GM12801 (cell line): Measurements from ENCODE around the gene TFAP2C.

ENCODE experiments used
- TF ChIP-seq, protein P1 (sequence below): IDR thresholded peaks from one replicate; pipeline ENCODE4 v1.5.1; 2011; ENCODE audit warnings: control low read depth; ENCODE audit not compliant: insufficient read length; ENCODE audit errors: extremely low read depth

TFAP2C gene

DNA sequence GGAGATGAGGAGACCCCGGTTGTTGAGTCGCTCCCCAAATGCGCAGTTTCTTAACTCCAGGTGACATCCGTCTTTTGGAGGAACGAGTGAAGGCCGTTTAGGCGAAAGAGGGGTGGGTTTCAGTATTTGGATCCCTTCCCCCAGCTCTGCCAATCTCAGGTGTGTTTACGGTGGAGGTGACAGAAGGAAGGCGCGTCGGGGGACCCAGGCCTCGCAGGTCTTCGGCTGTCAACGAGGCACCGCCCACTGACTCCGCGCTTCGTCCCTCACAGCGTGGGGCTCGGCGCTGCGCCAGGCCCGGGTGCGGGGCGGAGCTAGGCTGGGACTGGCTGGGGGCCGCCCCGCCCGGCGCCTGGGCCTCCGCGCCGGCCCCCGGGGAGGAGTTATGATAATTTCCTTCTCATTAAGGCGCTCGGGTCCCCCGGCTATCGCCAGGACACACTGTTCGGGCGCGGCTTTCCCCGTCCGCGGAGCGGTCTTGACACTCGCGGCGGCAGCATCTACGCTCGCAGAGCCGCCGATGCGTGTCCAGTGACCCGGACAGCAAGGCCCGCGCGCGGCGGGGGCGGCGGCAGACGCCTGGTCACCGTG is at the start of gene TFAP2C:
Gene TFAP2C, plus strand, starts transcription at position 434 of the 591 bp plus-strand sequence. CDS start 239 bp downstream, outside the sequence.
- TF ChIP-seq, protein P1, sequence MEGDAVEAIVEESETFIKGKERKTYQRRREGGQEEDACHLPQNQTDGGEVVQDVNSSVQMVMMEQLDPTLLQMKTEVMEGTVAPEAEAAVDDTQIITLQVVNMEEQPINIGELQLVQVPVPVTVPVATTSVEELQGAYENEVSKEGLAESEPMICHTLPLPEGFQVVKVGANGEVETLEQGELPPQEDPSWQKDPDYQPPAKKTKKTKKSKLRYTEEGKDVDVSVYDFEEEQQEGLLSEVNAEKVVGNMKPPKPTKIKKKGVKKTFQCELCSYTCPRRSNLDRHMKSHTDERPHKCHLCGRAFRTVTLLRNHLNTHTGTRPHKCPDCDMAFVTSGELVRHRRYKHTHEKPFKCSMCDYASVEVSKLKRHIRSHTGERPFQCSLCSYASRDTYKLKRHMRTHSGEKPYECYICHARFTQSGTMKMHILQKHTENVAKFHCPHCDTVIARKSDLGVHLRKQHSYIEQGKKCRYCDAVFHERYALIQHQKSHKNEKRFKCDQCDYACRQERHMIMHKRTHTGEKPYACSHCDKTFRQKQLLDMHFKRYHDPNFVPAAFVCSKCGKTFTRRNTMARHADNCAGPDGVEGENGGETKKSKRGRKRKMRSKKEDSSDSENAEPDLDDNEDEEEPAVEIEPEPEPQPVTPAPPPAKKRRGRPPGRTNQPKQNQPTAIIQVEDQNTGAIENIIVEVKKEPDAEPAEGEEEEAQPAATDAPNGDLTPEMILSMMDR: no peak

DNA sequence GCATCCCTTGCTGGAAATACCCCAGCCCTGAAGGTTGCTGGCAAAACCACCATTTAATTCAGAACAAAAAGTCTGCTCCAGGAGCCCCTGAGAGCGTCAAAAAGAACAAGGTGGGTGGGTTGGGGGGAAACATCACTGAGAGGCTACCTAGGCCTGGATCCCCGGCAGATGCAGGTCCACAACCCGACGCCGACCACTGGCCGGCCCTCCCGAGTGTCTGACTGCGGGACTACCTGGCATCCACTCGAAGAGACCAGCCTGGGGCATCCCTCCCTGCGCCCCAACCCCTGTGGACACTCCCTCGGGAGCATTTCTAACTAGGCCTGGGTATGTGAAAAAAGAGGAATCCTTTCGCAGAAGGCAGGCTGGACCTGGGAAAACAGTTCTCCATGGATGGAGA is 48.9 kb upstream of the TFAP2C start:
- TF ChIP-seq, protein P1: no peak

DNA sequence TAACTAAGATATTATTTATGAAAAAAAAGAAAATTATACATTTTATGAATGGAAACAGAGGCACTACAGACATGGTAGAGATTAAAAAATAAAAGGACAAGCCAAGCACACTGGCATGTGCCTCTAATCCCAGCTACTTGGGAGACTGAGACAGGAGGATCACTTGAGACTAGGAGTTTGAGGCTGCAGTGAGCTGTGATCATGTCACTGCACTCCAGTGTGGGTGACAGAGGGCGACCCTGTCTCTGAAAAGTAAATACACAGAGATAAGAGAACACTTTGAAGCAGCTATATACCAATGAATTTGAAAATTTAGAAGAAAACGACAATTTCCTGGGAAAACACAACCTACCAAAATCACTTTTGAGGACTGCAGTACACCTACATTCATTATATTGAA is 47.4 kb upstream of the TFAP2C start:
- TF ChIP-seq, protein P1: no peak

DNA sequence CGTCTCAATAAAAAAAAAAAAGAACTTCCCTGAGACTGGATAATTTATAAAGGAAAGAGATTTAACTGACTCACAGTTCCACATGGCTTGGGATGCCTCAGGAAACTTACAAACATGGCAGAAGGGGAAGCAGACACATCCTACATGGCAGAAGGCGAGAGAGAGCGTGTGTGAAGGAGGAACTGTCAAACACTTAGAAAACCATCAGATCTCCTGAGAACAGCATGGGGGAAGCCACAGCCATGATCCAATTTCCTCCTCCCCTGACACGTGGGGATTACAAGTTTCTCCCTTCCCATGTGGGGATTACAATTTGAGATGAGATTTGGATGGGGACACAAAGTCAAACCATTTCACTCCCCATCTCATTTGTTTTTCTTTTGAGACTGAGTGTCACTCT is 46.6 kb upstream of the TFAP2C start:
- TF ChIP-seq, protein P1: no peak

DNA sequence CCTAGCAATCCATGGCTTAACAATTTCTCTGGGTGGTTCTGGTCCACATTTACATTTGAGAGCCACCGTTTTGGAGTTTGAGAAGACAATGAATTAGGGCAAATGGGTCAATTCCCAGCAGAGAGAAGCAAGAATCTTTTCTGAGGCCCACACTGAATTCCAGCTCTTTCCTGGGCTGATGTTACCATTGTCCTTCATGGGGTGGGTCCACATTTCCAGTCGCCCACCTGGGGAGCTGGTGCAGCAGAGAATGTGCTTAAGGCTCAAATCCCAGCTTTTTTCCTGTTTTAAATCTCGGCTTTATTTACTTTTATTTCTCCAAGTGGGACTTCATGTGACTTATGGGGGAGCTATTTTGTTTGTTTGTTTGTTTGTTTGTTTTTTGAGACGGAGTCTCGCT is 44.2 kb upstream of the TFAP2C start:
- TF ChIP-seq, protein P1: no peak

DNA sequence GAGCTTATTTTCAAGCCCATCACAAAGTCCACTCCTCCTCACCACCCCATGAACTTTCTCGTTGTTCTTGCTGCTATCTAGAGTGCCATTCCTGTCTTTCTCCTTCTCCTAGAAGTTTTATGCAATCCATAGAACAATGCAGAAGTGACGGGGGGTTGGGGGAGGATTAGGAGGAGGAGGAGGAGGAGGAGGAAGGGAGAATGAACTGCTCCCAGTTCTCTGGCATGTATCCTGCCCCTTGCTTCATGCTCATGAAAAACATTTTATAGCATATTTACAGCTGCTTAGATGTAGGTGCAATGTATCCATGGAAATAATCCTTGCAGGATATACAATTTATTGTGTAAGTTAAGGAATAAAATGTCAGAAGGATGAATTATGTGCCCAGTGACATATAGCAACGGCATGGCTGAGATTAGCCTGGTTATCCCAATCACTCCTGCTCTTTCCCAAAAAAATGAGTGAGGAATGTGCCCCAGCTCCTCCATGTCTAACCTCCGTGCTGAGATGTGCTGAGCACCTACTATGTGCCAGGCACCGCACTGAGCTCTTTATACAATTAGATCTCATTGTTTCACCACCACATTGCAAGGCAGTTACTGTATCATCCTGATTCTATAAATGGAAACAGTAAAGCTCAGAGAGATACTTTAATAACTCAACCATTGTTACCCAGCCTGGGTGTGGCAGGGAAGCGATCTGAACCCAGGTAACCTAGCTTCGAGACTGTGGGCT is 41.6 kb upstream of the TFAP2C start:
- TF ChIP-seq, protein P1: no peak

DNA sequence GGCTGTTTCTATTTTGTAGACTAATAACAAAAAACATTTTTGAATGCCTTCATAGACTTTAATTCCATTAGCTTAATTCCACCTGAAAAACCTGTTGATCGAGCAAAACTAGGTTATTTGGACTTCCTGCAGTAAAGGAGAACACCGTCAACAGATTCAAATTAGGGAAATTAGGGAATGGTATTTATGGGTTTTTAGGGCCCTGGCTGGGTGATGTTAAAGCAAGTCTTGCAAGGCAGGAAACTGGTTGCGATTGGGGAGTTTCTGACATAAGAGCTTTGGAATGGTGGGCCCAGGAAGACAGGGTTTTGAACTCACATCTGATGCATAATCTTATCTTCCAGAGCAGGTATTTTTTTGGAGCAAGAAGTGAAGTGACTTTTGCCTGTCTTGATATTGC is 40.1 kb upstream of the TFAP2C start:
- TF ChIP-seq, protein P1: no peak
